GM10266 (cell line): ENCODE data around the gene PIK3C3.

Source experiments
- DNase-seq: peaks from one replicate; pipeline ENCODE4 v3.0.0; 2012; ENCODE audit errors: extremely low spot score
- TF ChIP-seq, protein P1 (sequence below): IDR thresholded peaks from 2 replicates; pipeline ENCODE4 v1.5.1; 2012; ENCODE audit warnings: mild to moderate bottlenecking, low read depth; ENCODE audit not compliant: control insufficient read depth, insufficient read depth; ENCODE audit errors: missing control alignments

PIK3C3 gene

DNA sequence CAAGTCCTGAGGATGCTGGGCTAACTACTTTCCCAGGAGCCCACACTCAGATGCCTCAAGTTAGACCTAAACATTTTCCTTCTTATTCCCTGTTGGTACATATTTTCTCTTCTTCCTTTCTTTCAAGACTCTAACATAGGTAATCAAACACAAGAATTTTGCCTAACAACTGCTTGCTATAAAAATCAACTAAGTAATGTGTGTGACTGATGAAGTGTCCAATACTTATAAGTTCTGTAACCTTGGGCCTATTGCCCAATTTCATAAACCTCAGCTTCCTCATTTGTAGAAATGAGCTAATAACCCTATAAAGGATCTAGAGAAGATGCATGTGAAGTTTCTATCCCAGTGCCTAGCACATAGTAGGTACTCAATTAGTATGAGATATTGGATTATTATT, 31.6 kb upstream of the PIK3C3 start:
- TF ChIP-seq, protein P1, sequence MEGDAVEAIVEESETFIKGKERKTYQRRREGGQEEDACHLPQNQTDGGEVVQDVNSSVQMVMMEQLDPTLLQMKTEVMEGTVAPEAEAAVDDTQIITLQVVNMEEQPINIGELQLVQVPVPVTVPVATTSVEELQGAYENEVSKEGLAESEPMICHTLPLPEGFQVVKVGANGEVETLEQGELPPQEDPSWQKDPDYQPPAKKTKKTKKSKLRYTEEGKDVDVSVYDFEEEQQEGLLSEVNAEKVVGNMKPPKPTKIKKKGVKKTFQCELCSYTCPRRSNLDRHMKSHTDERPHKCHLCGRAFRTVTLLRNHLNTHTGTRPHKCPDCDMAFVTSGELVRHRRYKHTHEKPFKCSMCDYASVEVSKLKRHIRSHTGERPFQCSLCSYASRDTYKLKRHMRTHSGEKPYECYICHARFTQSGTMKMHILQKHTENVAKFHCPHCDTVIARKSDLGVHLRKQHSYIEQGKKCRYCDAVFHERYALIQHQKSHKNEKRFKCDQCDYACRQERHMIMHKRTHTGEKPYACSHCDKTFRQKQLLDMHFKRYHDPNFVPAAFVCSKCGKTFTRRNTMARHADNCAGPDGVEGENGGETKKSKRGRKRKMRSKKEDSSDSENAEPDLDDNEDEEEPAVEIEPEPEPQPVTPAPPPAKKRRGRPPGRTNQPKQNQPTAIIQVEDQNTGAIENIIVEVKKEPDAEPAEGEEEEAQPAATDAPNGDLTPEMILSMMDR, result no peak
- DNase-seq, result no peak

- TF ChIP-seq, protein P1, result no peak
- DNase-seq, result no peak
Observed at GRCh38 chr18:41928581-41928980, 26.5 kb upstream of the PIK3C3 start.

- DNase-seq, result no peak
- TF ChIP-seq, protein P1, result no peak
Observed at GRCh38 chr18:41932899-41933298, 22.1 kb upstream of the PIK3C3 start.

DNA sequence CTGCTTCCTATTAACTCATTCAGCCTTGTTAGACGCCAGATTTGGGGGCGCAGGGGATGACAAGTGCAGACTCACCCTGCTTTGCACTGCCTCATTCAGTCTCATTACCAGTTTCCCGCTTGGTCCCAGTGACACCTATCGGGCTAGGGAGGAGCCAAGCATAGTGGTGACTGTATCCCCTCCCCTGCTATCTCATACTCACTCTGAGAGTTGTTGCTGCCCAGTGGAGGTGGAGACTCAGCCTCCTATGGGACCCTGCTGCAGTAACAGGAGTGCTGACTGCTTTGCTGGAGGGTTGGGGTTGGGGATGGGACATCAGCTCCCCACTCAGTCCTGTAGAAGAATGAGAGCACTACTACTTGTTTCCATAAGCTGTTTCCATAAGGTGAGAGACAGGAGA, 21.3 kb upstream of the PIK3C3 start:
- no peak for DNase-seq
- TF ChIP-seq, protein P1, result no peak

DNA sequence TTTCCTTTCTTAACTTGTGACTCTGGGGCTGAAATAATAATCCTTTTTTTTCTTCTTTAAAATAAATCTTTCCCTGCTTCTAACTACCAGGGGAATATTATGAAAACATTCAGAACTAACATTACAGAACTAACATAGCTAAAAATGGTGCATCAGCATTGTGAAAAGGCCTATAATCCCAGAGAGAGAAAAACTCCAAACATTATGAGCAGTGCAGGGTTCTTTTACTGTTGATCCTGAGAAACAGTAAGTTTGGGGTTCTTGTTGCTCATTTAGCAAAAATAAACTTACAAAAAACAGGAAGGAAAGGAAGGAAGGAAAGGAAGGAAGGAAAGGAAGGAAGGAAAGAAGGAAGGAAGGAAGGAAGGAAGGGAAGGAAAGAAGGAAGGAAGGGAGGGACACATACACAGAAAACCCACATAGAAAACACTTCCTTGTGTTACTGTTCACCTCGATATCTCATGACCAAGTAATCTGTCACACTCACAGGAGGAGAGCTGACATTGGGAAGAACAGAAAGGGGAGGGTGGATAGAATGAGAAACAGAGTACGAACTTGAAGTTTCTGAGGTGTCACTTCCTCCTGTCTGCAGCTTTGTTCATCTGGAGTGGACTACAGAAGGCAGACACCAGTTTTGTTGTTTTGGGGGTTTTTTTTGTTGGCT, 18.4 kb upstream of the PIK3C3 start:
- DNase-seq, result peak; percentile 12
- TF ChIP-seq, protein P1, result no peak

DNA sequence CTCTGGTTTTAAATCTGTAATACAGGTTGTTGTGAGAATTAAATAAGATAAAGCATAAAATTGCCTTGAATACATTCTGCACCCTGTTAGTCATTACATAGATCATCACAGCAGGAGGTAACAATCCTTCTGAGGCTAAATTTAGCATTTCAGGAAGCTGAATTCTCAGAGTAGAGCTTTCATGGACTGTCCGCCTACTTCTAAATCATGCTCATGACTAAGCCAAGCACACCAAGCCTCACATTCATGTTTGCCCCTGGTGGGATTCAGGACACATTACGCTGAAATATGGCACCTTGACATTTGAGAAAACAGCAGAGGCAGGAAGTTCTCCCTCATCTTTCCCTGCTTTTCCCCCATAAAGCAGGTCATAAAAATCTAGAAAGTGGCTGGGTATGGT, 16.6 kb upstream of the PIK3C3 start:
- TF ChIP-seq, protein P1, result no peak

DNA sequence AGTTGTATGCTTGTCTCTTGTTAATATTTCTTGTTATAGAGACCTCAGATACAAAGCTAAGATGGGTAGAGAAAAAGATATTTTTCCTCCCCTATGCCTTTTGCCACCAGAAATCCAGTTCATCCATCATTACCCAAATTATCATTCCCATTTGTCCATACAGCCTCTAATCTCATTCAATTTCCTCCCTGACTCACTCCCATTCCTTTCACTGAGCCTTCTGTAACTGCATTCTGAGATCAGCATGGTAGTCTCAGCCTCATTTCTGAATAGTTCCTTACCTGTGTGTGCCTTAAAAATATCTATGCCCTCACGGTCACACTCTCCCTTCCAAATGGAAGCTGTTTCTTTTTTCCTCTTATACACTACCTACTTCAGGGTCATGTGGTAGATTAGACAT, 15.7 kb upstream of the PIK3C3 start:
- TF ChIP-seq, protein P1, result no peak

More for the DNA sequence above, 16.6 kb upstream of the PIK3C3 start:
- DNase-seq, result no peak

More for the DNA sequence above, 15.7 kb upstream of the PIK3C3 start:
- no peak for DNase-seq
